IPS DF 6.9 (cell line): ENCODE measurements around the gene MRPS10.
"Not testable (repeated sequence)": the region's sequence is repeated elsewhere in the genome, so short reads cannot be mapped to it uniquely, and the experiment has no call there.

Experiments used
- DNase-seq: peaks from one replicate; pipeline ENCODE4 v3.0.0-alpha.2; 2013; ENCODE audit warnings: low read depth, low spot score
- H3K27ac ChIP-seq: one replicate; pipeline ENCODE4 v1.5.1; 2013; ENCODE audit warnings: low read length, control low read depth
- H3K27me3 ChIP-seq: 2 replicates; pipeline ENCODE4 v1.6.1; 2013; ENCODE audit warnings: mild to moderate bottlenecking, low read length; ENCODE audit not compliant: control insufficient read depth, insufficient read depth
- H3K36me3 ChIP-seq: 2 replicates; pipeline ENCODE4 v1.6.1; 2013; ENCODE audit warnings: low read length; ENCODE audit not compliant: control insufficient read depth, insufficient read depth
- H3K4me1 ChIP-seq: 2 replicates; pipeline ENCODE4 v1.6.1; 2013; ENCODE audit warnings: low read length; ENCODE audit not compliant: control insufficient read depth, insufficient read depth
- H3K4me3 ChIP-seq: 2 replicates; pipeline ENCODE4 v1.5.1; 2013; ENCODE audit warnings: mild to moderate bottlenecking, low read length
- H3K9me3 ChIP-seq: 2 replicates; pipeline ENCODE4 v1.6.1; 2013; ENCODE audit warnings: low read length, inconsistent platforms; ENCODE audit not compliant: control insufficient read depth, insufficient read depth
- WGBS: extraction: QIAGEN DNeasy Blood & Tissue Kit; methylation state at CpG from one replicate; pipeline ENCODE4 v1.1.7; 2013; ENCODE audit warnings: mixed read lengths, missing lambda C conversion rate; ENCODE audit not compliant: insufficient read length, insufficient coverage; 5-methylcytosine and 5-hydroxymethylcytosine counted together

Gene MRPS10

GRCh38 chr6:42199106-42199981 lies 18.3 kb downstream of the MRPS10 start:
- Histone ChIP-seq H3K36me3 (no peaks in the 10 kb centered on the region), H3K4me3 (no peak overlapping the region), H3K4me1 (no peaks in the 10 kb centered on the region), H3K9me3 (no peaks in the 10 kb centered on the region), H3K27ac (no peak overlapping the region), H3K27me3 (no peaks in the 10 kb centered on the region)
- no peak for DNase-seq
- no CpG with 5 or more reads among the region's 5 CpGs for WGBS

- Histone ChIP-seq H3K27ac (no peak overlapping the region), H3K4me1 (no peaks in the 10 kb centered on the region), H3K36me3 (no peaks in the 10 kb centered on the region), H3K27me3 (no peaks in the 10 kb centered on the region), H3K4me3 (no peak overlapping the region), H3K9me3 (no peaks in the 10 kb centered on the region)
- DNase-seq = no peak
- WGBS = 100% methylated on average over 3 of the region's 13 CpGs
Measured at GRCh38 chr6:42197555-42198362, 19.9 kb downstream of the MRPS10 start.

GRCh38 chr6:42195415-42195814 lies 22.2 kb downstream of the MRPS10 start:
- no peak for DNase-seq

GRCh38 chr6:42194056-42194455 lies 23.6 kb downstream of the MRPS10 start:
- Histone ChIP-seq H3K4me1 (no peaks in the 10 kb centered on the region), H3K36me3 (no peaks in the 10 kb centered on the region), H3K27me3 (no peaks in the 10 kb centered on the region), H3K9me3 (no peaks in the 10 kb centered on the region), H3K4me3 (no peak overlapping the region), H3K27ac (no peak overlapping the region)
- no peak for DNase-seq
- no CpG with 5 or more reads among the region's 5 CpGs for WGBS

More at GRCh38 chr6:42195415-42195814, 22.2 kb downstream of the MRPS10 start:
- no peaks in the 10 kb centered on the region for H3K27me3 ChIP-seq
- H3K36me3 ChIP-seq = no peaks in the 10 kb centered on the region
- H3K27ac ChIP-seq = no peak overlapping the region
- H3K4me1 ChIP-seq = no peaks in the 10 kb centered on the region
- no peak overlapping the region for H3K4me3 ChIP-seq
- no peaks in the 10 kb centered on the region for H3K9me3 ChIP-seq
- no CpG with 5 or more reads among the region's 4 CpGs for WGBS

- Histone ChIP-seq H3K27me3 (no peaks in the 10 kb centered on the region), H3K27ac (no peak overlapping the region), H3K4me1 (no peaks in the 10 kb centered on the region), H3K4me3 (no peak overlapping the region), H3K36me3 (no peaks in the 10 kb centered on the region), H3K9me3 (no peaks in the 10 kb centered on the region)
- no peak for DNase-seq
- WGBS = no CpG with 5 or more reads among the region's 8 CpGs
Measured at GRCh38 chr6:42193491-42193894, 24.2 kb downstream of the MRPS10 start.

- not testable (repeated sequence) for H3K4me3 ChIP-seq, H3K4me1 ChIP-seq, H3K27ac ChIP-seq, H3K9me3 ChIP-seq, DNase-seq, H3K27me3 ChIP-seq, H3K36me3 ChIP-seq
- WGBS = no CpG with 5 or more reads among the region's 5 CpGs
Measured at GRCh38 chr6:42192385-42192784, 25.3 kb downstream of the MRPS10 start.

GRCh38 chr6:42190554-42191183 lies 27.0 kb downstream of the MRPS10 start:
- H3K36me3 ChIP-seq = no peaks in the 10 kb centered on the region
- H3K27ac ChIP-seq = no peak overlapping the region
- WGBS = no CpG with 5 or more reads among the region's 5 CpGs
- no peak overlapping the region for H3K4me3 ChIP-seq
- no peaks in the 10 kb centered on the region for H3K9me3 ChIP-seq
- H3K4me1 ChIP-seq = no peaks in the 10 kb centered on the region
- DNase-seq = no peak
- H3K27me3 ChIP-seq = no peaks in the 10 kb centered on the region

- H3K4me3 ChIP-seq = no peak overlapping the region
- H3K36me3 ChIP-seq = no peaks in the 10 kb centered on the region
- no CpG with 5 or more reads among the region's 6 CpGs for WGBS
- no peak for DNase-seq
- H3K4me1 ChIP-seq = peaks cover 2% of the 10 kb centered on the region
- H3K27ac ChIP-seq = no peak overlapping the region
- no peaks in the 10 kb centered on the region for H3K9me3 ChIP-seq
- H3K27me3 ChIP-seq = no peaks in the 10 kb centered on the region
Measured at GRCh38 chr6:42188406-42188805, 29.3 kb downstream of the MRPS10 start.

- DNase-seq = no peak
- no peaks in the 10 kb centered on the region for H3K9me3 ChIP-seq
- WGBS = no CpG with 5 or more reads among the region's 10 CpGs
- no peak overlapping the region for H3K27ac ChIP-seq
- H3K4me3 ChIP-seq = no peak overlapping the region
- peaks cover 2% of the 10 kb centered on the region for H3K4me1 ChIP-seq
- no peaks in the 10 kb centered on the region for H3K36me3 ChIP-seq
- no peaks in the 10 kb centered on the region for H3K27me3 ChIP-seq
Measured at GRCh38 chr6:42185597-42185996, 32.1 kb downstream of the MRPS10 start.

GRCh38 chr6:42184475-42184874 lies 33.2 kb downstream of the MRPS10 start:
- no peak overlapping the region for H3K27ac ChIP-seq
- H3K4me1 ChIP-seq = peaks cover 2% of the 10 kb centered on the region
- no peak overlapping the region for H3K4me3 ChIP-seq
- no peaks in the 10 kb centered on the region for H3K27me3 ChIP-seq
- DNase-seq = no peak
- WGBS = no CpG with 5 or more reads among the region's 4 CpGs
- no peaks in the 10 kb centered on the region for H3K36me3 ChIP-seq
- H3K9me3 ChIP-seq = no peaks in the 10 kb centered on the region
